Measurements from ENCODE around the gene CXCL3.

The CXCL3 gene

DNA sequence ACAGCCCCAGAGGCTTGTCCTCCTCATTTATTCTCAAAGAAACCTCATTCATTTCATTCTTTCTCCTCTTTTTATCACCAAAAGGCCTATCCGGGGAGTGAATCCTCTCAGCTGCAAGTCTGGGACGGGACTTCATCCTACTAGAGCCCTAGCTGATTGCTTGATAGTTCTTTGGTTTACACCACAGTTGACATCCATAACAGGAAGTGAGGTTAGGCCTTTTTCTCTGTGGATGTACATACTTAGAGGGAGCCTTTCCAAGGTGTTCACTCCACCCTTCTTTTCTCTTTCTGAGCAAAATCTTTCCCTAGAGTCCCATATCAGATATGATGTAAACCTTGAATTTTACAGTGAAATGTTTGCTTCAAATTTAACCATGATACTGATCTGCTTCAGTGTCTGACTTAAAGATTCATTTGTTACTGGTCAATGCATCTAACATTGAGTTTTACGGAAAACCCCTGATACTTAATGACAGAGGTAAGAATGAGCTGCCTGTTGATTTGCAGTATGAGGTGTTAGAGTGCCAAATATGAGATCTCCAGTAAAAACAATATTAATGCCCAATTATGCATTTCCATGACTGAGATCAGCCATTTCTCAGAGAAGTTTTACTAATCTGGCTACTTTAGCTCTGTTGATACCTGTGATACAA, 23.2 kb downstream of the CXCL3 start:
- DNase-seq (ENCODE audit: low spot score) = no peak
- Mint-ChIP-seq H3K27ac (peak overlapping the region; percentile 1), H3K9me3 (no peaks in the 10 kb centered on the region), H3K4me3 (no peak overlapping the region), H3K36me3 (ENCODE audit: low read depth) (no peaks in the 10 kb centered on the region), H3K4me1 (ENCODE audit: low read depth) (peaks cover 18% of the 10 kb centered on the region), H3K27me3 (ENCODE audit: low read depth) (no peaks in the 10 kb centered on the region)

DNA sequence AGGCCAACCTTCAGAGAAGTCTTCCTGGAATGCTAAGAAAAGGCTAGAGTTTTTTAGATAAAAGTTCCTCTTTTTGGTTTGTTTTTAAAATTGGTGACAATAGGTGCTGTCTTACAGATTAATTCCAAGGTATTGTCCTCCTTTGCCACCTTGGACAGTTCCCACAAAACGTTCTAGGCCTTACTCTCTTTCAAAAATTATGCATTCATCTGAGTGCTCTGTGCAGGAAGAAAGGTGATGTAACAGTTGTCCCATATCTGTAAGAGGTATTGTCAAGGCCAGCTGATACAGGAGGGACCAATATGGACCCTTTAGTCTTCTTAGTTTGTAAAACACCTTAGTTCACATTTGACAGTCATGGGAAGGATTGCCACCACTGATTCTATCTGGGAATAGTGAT, 24.2 kb downstream of the CXCL3 start:
- H3K4me1 Mint-ChIP-seq (ENCODE audit: low read depth) = peaks cover 18% of the 10 kb centered on the region
- H3K36me3 Mint-ChIP-seq (ENCODE audit: low read depth) = no peaks in the 10 kb centered on the region
- H3K9me3 Mint-ChIP-seq = no peaks in the 10 kb centered on the region
- H3K27me3 Mint-ChIP-seq (ENCODE audit: low read depth) = no peaks in the 10 kb centered on the region
- DNase-seq (ENCODE audit: low spot score) = no peak
- no peak overlapping the region for H3K4me3 Mint-ChIP-seq
- no peak overlapping the region for H3K27ac Mint-ChIP-seq

- Mint-ChIP-seq H3K27me3 (ENCODE audit: low read depth) (no peaks in the 10 kb centered on the region), H3K4me3 (no peak overlapping the region), H3K36me3 (ENCODE audit: low read depth) (no peaks in the 10 kb centered on the region), H3K27ac (no peak overlapping the region), H3K9me3 (no peaks in the 10 kb centered on the region), H3K4me1 (ENCODE audit: low read depth) (peaks cover 14% of the 10 kb centered on the region)
- DNase-seq (ENCODE audit: low spot score) = no peak
These were observed 25.2 kb downstream of the CXCL3 start for GRCh38 chr4:74013264-74013663.

DNA sequence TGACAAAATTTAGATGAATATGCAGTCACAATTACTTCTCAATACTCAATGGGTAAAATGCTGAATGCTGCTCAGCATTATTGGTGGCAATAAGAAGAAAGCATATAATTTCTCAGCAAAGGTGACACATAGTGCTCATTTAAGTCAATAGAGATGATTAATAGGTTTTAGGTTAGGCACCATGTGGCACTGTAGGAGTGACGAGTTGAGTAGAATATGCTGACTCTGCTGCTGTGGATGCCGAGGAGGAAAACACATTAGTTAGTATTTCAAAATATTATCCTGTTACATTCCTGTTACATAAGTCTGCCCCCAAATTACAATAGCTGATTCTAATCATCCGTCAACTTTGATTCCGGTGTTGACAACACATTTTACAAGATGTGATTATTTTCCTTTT, 26.4 kb downstream of the CXCL3 start:
- Mint-ChIP-seq H3K4me3 (no peak overlapping the region), H3K4me1 (ENCODE audit: low read depth) (peaks cover 14% of the 10 kb centered on the region), H3K27me3 (ENCODE audit: low read depth) (no peaks in the 10 kb centered on the region), H3K9me3 (no peaks in the 10 kb centered on the region), H3K36me3 (ENCODE audit: low read depth) (no peaks in the 10 kb centered on the region), H3K27ac (no peak overlapping the region)
- no peak for DNase-seq (ENCODE audit: low spot score)

DNA sequence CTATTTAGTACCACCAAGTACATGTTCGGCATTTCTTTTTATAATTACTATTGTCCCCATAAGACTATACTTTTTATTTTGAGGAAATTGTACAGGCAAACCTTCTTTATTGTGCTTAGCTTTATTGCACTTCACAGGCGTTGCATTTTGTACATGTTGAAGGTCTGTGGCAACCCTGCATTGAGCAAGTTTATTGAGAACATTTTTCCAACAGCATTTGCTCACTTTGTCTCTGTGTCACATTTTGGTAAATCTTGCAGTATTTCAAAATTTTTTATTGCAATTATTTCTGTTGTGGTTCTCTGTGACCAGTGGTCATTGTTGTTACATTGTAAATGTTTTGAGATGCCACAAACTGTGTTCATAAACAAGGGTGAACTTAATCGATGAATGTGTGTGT, 29.2 kb downstream of the CXCL3 start:
- no peak overlapping the region for H3K27ac Mint-ChIP-seq
- no peaks in the 10 kb centered on the region for H3K9me3 Mint-ChIP-seq
- no peaks in the 10 kb centered on the region for H3K27me3 Mint-ChIP-seq (ENCODE audit: low read depth)
- H3K4me1 Mint-ChIP-seq (ENCODE audit: low read depth) = no peaks in the 10 kb centered on the region
- no peak for DNase-seq (ENCODE audit: low spot score)
- H3K36me3 Mint-ChIP-seq (ENCODE audit: low read depth) = no peaks in the 10 kb centered on the region
- no peak overlapping the region for H3K4me3 Mint-ChIP-seq

DNA sequence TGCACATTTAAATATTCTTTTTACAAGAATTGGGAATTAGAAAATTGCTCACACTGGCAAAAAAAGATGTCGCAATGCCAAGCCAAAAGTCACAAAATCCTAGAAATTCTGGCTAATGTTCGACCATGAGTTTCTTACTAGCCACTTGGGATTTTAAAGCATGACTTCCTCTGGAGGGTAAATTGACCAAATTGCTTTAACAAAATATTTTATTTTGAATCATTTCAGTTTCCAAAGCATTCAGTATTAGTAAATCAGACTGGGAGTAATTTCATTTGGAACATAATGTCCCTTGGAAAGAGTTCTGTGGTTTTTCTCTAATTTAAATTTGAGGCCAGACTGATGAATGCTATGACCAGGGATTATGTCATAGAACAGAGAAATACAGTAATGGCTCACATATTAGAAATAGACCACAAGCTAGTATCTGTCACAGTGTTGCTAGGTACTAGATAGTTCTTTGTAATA, 32.4 kb downstream of the CXCL3 start:
- no peak for DNase-seq (ENCODE audit: low spot score)
- no peaks in the 10 kb centered on the region for H3K9me3 Mint-ChIP-seq
- no peak overlapping the region for H3K4me3 Mint-ChIP-seq

DNA sequence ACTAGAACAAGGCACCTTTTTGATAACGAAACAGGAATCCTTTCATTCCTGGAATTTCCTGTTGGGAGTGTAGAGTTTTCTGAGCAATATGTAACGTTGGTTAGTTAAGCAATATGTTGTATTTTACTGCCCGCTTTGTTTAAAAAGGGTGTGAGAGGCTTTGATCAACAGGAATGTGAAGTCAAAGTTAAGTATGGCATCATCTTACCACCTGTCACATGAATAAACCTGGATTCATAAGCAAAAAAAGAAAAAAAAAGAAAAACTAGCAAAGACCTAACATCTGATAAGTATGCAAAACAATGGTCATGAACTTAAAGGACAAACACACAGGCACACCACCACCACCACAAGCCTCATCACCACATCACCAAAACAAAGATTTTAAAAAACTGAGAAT, 33.0 kb downstream of the CXCL3 start:
- no peak for DNase-seq (ENCODE audit: low spot score)
- H3K9me3 Mint-ChIP-seq = no peaks in the 10 kb centered on the region
- no peaks in the 10 kb centered on the region for H3K36me3 Mint-ChIP-seq (ENCODE audit: low read depth)
- no peaks in the 10 kb centered on the region for H3K27me3 Mint-ChIP-seq (ENCODE audit: low read depth)
- no peak overlapping the region for H3K4me3 Mint-ChIP-seq
- H3K27ac Mint-ChIP-seq = no peak overlapping the region
- no peaks in the 10 kb centered on the region for H3K4me1 Mint-ChIP-seq (ENCODE audit: low read depth)

More for the DNA sequence above, 32.4 kb downstream of the CXCL3 start:
- Mint-ChIP-seq H3K27ac (no peak overlapping the region), H3K27me3 (ENCODE audit: low read depth) (no peaks in the 10 kb centered on the region), H3K36me3 (ENCODE audit: low read depth) (no peaks in the 10 kb centered on the region), H3K4me1 (ENCODE audit: low read depth) (no peaks in the 10 kb centered on the region)

DNA sequence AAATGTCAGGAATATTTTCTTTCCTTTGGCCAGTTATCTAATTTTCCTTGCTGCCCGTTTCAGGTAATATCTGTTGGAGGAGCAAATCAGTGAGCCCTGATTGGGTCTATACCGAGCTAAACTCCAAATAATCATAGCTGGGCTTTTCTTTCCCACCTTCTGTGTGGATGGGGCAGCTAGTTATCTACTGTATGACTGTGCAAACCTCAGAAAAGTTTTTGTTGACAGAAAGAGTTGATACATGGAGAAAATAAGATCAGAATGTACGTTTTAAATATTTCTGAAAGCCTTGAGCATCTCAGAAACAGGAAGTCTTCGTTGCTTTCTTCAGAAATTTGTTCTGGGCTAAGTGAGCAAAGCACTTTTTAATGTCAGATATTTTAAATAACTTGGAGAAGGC, 33.8 kb downstream of the CXCL3 start:
- peaks cover 5% of the 10 kb centered on the region for H3K27me3 Mint-ChIP-seq (ENCODE audit: low read depth)
- no peak overlapping the region for H3K27ac Mint-ChIP-seq
- H3K4me3 Mint-ChIP-seq = no peak overlapping the region
- H3K36me3 Mint-ChIP-seq (ENCODE audit: low read depth) = no peaks in the 10 kb centered on the region
- H3K9me3 Mint-ChIP-seq = no peaks in the 10 kb centered on the region
- no peaks in the 10 kb centered on the region for H3K4me1 Mint-ChIP-seq (ENCODE audit: low read depth)
- DNase-seq (ENCODE audit: low spot score) = no peak

DNA sequence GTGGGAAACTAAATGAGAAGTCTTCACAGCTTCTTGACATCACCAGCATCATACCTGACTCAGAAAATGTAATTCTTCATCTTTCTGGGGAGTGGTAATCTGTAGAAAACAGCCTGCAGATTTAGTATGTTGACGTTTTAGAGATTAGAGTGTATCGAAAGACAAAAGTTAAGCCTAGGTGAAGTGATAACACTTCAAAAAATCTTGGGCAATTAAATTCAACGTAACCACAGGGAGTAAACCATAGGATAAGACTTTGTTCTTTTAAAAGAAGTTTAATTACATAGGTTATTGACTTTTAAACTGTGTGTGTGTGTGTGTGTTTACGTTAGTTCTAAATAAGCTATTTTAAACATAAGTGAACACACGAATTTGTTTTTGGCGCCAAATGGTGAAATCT, 38.2 kb downstream of the CXCL3 start:
- no peak overlapping the region for H3K4me3 Mint-ChIP-seq
- H3K36me3 Mint-ChIP-seq (ENCODE audit: low read depth) = no peaks in the 10 kb centered on the region
- DNase-seq (ENCODE audit: low spot score) = no peak
- no peaks in the 10 kb centered on the region for H3K9me3 Mint-ChIP-seq
- peaks cover 22% of the 10 kb centered on the region for H3K27me3 Mint-ChIP-seq (ENCODE audit: low read depth)
- H3K4me1 Mint-ChIP-seq (ENCODE audit: low read depth) = no peaks in the 10 kb centered on the region
- no peak overlapping the region for H3K27ac Mint-ChIP-seq

DNA sequence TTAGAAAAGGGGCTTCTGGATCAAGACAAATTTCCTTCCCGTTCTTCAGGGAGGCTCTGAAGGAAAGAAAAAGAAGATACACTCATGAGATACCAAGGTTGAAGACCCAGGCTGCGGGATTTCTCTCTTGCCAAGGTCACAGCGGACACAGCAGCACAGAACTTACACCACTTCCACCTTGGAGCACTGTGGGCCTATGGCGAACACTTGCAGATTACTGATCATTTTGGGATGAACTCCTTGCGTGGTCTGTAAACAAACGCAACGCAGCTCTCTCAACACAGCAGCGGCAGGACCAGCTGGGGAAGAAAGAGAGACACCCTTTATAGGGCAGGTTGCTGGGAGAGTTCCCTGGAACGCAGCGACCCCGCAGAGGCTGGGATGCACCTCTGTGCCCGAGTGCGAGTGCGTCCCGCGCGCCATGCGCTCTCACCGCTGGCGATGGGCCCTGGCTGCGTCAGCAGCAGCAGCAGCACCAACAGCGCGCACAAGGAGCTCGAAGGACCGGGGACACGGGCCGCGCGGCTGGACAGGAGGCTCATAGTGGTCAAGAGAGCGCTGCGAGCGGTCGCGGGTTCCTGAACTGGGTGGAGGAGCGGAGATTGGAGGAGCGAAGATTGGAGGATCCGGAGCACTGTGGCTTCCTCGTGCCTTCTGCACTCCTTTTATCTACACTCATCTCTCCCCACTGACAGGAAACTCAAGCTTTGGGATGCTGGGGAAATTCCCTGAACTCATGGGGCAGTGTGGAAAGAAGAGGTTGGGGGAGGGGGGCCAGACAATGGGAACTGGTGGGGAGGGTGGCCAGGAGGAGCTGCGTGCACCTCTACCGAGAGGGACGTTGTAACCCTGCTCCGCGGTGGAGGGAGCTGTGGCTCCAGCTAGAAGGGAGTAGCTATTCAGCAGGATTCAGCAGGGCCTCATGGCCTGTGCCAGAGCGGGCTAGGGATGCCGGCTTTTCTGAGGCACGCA, 40.2 kb downstream of the CXCL3 start, which contains the start of gene CXCL5:
TSS of gene CXCL5 (minus strand) at position 638 of the 972 bp plus-strand sequence. CDS start at position 542, 96 bp downstream.
- Mint-ChIP-seq H3K27me3 (ENCODE audit: low read depth) (peaks cover 26% of the 10 kb centered on the region), H3K4me1 (ENCODE audit: low read depth) (no peaks in the 10 kb centered on the region), H3K9me3 (no peaks in the 10 kb centered on the region), H3K27ac (no peak within 1 kb of the TSS), H3K4me3 (no peak within 1 kb of the TSS), H3K36me3 (ENCODE audit: low read depth) (no peaks in the 10 kb centered on the region)
- DNase-seq (ENCODE audit: low spot score) = no peak

DNA sequence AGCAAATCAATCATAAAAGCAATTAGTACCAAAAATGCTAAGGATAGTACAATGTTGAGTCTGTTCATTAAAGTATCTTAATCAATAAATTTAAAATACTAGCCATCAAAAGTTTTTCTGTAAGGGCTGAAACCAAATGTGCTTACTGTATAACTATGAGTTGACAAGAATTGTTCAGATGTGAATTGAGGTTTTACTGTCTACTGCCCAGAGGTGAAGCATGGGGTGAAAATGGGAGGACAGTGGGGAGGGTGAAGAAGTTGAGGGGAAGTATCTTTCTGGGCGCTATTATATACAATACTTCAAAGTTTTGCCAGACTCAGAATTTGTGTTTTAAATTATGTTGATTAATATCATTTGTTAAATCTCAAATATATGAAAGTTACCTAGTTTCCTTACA, 46.4 kb downstream of the CXCL3 start:
- Mint-ChIP-seq H3K4me1 (ENCODE audit: low read depth) (no peaks in the 10 kb centered on the region), H3K27ac (no peak overlapping the region), H3K27me3 (ENCODE audit: low read depth) (peaks cover 4% of the 10 kb centered on the region), H3K36me3 (ENCODE audit: low read depth) (no peaks in the 10 kb centered on the region), H3K9me3 (no peaks in the 10 kb centered on the region), H3K4me3 (no peak overlapping the region)
- DNase-seq (ENCODE audit: low spot score) = no peak

- Mint-ChIP-seq H3K27ac (no peak overlapping the region), H3K9me3 (no peaks in the 10 kb centered on the region), H3K4me1 (ENCODE audit: low read depth) (no peaks in the 10 kb centered on the region), H3K27me3 (ENCODE audit: low read depth) (peaks cover 4% of the 10 kb centered on the region), H3K4me3 (no peak overlapping the region), H3K36me3 (ENCODE audit: low read depth) (no peaks in the 10 kb centered on the region)
- DNase-seq (ENCODE audit: low spot score) = no peak
These were observed 46.8 kb downstream of the CXCL3 start for GRCh38 chr4:73991742-73992000.

DNA sequence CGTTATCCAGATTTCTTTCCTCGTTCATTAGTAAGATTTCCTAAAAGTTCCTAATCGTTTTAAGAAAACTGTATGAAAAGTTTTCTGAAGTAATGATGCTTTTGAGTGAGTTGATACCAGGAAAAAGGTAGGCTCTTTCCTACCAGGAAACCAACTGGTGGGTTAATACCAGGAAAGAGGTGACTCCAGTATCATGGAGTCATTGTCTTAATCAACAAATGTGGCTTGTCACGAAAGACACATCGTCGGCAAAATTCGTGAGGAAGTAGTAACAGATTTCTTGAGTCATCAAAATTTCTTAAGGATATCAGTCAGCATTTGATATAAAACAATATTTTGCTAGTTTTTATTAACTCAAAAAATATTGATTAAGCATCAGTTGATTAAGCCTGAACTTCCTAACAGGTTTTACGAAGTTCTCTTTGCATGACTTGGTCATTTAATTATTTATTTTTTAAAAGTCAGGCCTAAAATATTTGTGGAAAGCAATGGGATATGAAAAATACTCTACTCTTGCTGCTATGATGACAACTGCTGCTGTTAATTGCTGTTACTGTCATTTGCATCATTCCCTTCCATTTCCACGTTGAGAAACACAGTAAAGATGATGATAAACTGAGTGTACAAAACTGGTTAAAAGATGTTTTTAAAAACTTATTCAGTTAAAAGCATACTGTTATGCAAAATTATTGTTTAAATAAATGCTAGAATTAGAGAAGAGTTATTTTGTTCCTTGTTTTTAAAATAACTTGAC, 47.3 kb downstream of the CXCL3 start:
- H3K4me3 Mint-ChIP-seq = no peak overlapping the region
- H3K9me3 Mint-ChIP-seq = no peaks in the 10 kb centered on the region
- DNase-seq (ENCODE audit: low spot score) = no peak
- no peaks in the 10 kb centered on the region for H3K4me1 Mint-ChIP-seq (ENCODE audit: low read depth)
- no peak overlapping the region for H3K27ac Mint-ChIP-seq
- H3K36me3 Mint-ChIP-seq (ENCODE audit: low read depth) = no peaks in the 10 kb centered on the region
- H3K27me3 Mint-ChIP-seq (ENCODE audit: low read depth) = peaks cover 4% of the 10 kb centered on the region

GRCh38 chr4:73989928-73990327, 48.6 kb downstream of the CXCL3 start:
- Mint-ChIP-seq H3K27ac (no peak overlapping the region), H3K27me3 (ENCODE audit: low read depth) (peaks cover under 1% of the 10 kb centered on the region), H3K9me3 (no peaks in the 10 kb centered on the region), H3K4me1 (ENCODE audit: low read depth) (no peaks in the 10 kb centered on the region), H3K36me3 (ENCODE audit: low read depth) (no peaks in the 10 kb centered on the region), H3K4me3 (no peak overlapping the region)
- no peak for DNase-seq (ENCODE audit: low spot score)

Measured in T-helper 2 cell treated with Interferon-gamma antibody and Interleukin-4, amounts not matched to agents 5 μg/mL and 100 μg/mL, for 36 hours (primary cell).